Stimulated activated CD4-positive, alpha-beta T cell treated with anti-CD3 and anti-CD28 coated beads, TNF-alpha, amount 100 ng/mL, for 4 hours (primary cell): ENCODE results near the gene UNC93A.

Experiments
- DNase-seq, 3 experiments: peaks; one replicate each; pipeline ENCODE4 v3.0.0-alpha.2; 2020; ENCODE audit warnings: low read depth in 3 of 3

UNC93A gene

DNA sequence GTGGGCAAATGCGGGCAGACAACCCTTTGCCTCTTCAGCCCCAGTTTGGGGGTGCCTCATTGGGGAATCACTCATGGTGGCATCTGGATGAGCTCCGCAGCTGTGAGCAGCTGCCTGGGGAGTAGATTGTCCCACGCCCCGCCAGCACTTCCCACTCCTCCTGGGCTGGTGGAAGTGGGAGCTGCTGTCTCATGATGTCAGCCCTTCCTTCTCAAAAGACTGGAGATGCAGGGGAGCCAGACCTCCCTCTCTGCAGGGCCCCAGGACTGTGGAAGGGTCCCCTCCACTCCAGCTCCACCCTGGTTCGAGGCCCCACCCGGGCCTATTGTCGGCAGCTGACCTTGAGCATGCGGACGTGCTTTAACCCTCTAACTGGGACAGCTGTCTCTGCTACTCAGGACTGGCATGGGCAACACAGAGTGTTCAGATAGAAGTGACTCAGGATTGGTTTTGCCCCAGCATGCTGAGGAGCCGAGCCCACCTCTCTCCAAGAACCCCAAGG lies 2.0 kb downstream of the UNC93A start:
- no peak for DNase-seq

DNA sequence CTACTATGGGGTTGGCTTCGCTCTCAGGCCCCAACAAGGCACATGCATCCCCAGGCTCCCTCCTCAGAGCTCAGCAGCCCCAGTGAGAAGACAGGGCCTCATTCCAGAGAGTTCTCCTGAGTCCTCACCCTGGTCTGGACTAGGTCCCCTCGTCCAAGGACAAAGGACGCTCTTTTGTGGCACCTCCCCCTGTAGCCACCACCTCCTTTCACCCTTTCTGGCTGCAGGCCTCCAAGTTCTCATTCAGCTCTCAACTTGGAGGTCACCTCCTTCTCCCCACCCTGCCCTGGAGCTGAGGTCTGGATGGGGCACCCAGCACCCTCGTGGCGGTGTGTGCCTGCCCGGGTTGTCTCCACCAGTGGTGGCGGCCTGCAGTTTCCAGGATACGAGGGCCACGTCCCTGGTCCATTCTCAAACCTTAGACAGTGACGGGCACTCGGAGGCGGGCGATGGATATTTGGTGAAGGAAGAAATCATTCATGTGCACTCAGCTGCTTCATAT lies 2.5 kb downstream of the UNC93A start:
- no peak for DNase-seq

DNA sequence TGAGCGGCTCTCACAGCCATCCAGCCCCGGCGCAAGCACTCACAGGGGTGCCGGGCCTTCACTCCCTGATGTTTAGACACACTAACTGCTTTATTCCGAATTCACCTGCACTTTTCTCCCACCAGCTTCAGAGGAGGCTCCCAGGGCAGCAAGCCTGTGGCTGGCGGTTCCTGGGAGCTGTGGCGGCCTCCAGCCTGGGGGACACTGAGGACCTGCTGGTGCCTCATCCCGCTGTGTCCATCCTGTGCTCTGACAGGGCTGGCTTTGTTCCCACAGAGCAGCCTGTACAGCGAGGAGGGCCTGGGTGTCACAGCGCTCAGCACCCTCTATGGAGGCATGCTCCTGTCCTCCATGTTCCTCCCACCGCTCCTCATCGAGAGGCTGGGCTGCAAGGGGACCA lies 3.1 kb downstream of the UNC93A start:
- no peak for DNase-seq

DNA sequence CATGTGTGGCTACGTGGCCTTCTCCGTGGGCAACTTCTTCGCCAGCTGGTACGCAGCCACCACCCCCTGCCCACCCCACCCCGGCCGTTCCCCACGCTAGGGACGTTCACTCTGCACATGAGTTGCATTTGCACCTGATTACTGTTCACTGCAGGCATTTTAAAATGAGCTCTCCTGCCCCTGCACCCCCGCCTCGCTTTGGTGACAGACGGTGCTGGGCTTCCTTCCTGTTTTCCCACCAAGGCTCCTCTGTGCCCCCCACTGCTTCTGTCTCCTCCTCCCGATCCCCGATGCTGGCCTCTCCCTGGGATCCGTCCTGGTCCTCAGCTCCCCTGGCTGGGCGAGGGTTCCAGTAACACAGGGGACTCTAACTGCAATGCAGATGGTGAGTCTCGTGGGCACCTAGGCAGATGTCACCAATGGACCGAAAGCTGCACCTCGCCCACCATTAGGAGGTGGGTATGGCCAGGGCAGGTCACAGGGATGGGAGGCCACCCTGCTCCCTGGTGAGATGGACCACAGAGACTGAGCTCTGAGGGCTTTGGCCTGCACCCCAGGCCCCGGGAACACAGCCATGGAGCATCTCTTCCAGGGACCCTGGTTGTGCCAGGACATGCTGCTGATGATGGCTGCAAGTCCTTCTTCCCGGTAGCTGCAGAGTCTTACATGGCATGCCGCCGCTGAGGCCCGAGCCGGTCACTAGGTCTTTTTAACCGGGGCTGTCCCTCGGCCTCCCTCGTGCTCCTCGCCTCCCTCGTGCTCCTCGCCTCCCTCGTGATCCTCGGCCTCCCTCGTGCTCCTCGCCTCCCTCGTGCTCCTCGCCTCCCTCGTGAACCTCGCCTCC lies 3.8 kb downstream of the UNC93A start:
- DNase-seq, result no peak

DNA sequence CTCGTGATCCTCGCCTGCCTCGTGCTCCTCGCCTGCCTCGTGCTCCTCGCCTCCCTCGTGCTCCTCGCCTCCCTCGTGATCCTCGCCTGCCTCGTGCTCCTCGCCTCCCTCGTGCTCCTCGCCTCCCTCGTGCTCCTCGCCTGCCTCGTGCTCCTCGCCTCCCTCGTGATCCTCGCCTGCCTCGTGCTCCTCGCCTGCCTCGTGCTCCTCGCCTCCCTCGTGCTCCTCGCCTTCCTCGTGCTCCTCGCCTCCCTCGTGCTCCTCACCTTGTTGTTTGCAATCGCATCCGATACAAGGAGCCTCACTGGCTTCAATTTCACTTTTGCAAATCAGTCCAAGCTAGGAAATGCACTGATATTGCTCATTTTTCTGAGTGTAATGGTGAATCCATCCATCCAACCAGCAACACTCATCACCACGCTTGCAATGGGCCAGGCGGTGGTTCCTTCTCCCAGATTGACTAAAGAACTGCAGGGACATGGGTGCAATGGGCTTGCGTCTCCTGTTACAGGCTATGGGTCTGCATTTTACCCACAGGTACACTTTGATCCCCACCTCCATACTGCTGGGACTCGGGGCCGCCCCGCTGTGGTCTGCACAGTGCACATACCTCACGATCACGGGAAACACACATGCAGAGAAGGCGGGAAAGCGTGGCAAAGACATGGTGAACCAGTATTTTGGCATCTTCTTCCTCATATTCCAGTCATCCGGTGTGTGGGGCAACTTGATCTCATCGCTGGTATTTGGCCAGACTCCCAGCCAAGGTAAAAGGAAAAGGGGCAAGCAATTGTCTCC lies 4.6 kb downstream of the UNC93A start:
- DNase-seq, result no peak

DNA sequence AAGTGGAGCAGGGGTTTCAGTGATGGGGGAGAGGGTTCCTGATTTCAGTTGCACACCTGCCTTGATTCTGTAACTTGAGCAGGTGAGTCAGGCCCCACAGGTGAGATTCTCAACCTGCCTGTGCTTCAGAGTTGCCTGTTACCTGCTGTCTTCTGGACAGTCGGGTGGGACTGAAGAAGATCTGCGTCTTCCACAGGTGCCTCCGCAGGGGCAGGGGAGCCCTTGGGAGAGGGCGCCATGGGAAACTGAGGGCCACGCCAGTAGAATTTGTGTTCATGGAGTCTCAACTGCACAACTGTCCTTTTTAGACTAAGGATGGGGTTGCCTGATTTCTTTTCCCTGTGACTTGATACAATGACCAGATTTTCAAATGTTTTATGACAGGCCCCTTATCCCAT lies 5.2 kb downstream of the UNC93A start:
- no peak for DNase-seq

DNA sequence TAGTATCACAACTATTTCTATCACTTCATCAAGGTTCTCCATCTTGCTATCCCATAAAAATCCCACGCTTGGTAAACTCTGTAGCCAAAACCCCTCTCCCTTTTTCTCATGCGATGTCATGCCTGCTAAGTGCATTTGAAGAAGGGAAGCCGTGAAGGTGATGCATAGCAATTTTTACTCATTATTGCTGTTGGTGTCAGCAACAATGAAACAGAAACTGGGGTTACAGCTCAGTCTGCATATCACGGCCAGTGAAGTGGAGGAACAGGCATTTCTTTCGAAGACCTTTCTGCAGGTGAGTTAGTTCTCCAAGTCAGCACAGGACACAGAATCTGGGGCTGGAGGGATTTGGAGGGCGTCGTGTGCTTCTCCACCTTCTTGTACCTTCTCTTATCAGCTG lies 5.8 kb downstream of the UNC93A start:
- no peak for DNase-seq

DNA sequence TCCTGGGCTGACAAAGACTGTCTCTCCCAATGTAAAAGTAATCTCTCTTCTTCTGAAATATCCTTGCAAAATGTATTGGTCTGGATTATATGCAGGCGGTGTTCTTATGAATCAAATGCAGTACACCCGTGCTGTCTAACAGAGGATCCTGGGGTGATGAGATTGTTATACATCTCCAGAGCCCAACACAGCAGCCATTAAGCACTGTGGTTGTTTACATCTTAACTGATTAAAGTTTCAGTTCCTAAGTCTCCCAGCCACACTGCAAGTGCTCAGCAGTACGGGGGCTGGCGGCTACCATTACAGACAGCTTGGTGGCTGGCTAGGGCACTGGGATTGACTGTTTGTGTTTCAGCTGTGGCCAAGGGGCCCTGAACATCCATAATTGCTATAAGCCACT lies 7.0 kb downstream of the UNC93A start:
- DNase-seq, result no peak

DNA sequence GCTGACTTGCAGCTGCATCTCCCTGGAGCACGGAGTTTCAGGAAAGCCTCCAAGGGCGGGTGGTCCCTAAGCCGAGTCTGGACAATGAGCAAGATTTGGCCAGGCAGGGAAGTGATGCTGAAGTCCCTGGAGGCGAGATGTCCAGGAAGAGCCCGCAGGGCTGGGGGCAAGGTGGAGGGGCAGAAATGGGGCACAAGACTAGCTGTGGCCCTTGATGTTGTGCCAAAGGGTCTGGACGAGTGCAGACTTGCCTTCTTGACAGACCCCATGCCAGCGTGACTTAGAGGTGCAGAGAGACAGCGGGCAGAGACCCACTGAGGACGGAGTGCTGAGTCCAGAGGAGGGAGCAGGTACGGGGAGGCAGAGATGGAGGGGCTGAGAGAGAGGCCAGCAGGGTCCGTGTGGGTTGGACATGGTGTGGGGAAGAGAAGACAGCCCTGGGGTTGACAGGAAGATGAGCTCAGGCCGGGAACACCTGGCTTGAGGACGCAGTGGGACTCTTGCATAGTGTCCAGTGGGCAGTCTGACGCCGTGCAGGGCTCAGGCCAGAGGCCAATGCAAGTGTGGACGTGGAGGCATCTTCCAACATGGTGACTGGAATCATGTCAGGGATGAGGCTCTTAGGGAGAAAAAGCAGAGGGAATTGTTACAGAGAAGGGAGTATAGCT lies 8.7 kb downstream of the UNC93A start:
- no peak for DNase-seq

DNA sequence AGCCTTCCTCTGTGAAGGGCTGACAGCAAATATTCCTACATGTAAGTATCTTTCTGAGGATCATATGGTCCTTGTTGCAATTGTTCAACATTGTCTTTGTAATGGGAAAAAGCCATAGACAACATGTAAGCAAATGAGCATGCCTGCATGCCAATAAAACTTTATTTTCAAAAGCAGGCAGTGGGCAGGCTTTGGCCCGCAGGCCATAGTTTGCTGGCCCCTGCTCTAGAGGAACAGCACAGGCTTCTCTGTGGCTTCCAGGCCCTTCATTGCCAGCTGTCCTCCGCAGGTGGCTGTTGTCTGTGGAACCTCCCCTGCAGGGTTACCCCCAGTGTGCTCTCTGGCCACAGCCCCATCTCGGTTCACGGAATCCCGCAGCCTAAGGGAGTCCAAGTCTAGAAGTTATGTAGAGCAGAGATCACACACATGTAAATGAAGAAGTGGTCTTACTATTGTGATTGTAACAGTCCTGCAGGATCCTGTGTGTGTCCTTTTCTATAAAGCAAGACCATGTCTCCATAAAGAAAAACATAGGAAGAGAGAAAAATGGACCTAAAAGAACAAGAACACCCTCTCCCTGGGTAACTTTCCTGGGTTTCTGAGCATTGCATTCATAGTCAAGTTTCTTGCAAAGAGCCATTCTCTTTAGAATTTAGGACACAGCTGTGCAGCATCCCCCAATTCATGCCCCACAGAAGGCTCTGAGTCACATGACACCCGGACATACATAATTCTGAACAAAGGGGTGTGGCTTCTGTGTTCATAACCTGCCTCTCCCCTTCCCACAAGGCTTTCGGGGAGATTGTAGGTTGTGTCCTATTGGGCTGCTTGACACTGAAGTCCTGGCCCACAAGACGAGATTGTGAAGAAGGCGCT lies 10.0 kb downstream of the UNC93A start:
- no peak for DNase-seq

DNA sequence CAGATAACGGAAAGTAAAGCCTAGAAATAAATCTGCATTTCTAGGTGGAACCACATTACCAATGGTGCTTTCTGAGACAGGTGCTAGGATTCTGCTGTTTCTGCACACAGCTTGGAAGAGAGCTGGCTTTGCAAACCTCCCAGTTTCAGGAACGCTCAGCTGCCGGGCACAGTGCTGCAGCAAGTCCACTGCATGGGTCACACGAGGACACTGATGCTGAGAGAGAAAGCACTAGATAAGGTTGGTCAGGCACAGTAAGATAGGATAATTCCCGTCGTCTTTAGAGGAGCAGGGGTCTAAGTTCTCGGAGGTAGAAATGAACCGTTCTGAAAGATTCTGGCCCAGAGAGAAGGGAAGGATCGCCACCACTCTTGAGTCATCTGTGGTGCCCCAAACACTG lies 11.0 kb downstream of the UNC93A start:
- no peak for DNase-seq

DNA sequence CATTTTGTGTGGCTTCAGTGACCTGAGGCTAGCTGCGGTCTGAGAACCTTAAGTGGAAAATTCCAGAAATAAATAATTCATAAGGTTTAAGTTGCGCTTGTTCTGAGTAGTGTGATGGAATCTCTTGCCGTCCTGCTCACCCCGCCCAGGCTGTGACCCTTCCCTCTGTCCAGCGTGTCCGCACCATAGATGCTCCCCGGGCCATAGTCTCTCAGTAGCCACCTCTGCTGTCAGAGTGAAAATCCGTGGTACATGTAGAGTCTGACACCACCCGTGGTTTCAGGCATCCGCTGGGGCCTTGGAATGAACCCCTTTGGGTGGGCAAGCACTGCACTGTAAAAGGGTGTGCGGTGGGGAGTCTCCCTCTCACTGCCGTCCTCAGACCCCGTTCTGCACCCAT lies 11.7 kb downstream of the UNC93A start:
- DNase-seq, result no peak

DNA sequence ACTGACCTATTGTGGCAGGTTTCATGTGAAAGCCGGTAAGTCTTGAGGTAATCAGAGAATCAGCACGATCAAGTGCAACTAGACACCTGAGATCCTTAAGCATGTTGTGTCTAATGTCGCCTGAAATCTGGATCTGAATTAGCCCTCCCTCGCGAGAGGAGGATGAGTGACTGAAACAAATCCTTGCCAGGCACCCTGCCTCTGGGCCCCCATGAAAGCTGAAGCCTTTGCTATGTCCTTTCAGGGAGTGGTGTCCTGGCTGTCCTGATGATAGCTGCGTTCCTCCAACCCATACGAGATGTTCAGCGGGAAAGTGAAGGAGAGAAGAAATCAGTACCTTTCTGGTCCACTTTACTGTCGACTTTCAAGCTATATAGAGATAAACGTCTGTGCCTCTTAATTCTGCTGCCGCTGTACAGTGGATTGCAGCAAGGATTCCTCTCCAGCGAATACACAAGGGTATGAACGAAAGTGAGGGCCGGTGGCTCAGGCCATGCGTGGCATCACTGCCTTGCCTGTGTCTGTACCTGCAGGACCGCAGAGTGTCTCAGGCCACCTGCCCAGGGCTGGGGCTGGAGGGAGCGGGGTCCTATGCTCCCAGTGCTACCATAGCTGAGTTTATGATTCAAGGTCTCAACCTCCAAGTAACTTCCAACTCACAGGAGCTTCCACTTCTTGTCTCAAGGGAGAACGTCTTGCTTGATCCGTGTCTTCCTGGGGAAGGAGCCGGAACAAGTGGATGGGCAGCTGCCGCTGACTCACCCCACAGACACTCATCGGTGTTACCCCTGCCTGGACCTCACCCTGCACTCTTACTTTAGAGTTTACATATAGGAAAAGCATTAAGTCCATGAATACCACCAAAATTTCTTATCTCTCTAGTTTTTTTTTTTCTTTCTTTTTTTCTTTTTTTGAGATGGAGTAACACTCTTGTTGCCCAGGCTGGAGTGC lies 12.8 kb downstream of the UNC93A start:
- DNase-seq, result no peak

DNA sequence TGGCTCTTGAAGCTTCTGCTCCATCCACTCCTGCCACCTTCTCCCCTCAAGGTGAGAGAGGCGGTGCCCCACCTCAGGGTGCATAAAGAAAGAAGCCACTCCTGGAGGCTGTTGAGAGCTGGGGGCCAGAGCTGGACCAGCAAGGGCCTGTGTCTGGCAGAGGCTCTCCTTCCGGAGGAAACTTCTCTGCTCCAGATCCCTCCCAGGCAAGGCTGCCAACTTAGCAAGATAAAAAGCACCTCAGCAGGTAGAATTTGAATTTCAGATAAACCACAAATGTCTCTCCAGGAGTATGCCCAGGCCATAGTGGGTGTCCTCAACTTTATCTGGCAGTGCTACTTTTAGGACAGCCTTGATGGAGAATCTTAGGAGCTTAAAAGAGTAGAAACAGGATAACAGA lies 13.8 kb downstream of the UNC93A start:
- no peak for DNase-seq

DNA sequence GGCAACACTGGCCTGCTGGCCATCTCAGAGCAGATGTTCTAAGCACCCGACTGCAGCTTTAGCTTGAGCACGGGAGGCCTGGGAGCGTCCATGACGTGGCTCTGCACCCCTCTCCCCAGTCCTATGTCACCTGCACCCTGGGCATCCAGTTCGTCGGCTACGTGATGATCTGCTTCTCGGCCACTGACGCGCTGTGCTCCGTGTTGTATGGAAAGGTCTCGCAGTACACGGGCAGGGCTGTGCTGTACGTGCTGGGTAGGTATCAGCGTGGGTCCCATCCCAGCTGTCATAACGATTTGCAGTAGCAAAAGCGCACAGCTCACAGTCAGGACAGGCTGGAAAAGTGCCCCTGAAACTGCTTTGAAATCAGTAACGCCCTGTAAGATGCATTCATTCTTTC lies 14.7 kb downstream of the UNC93A start:
- no peak for DNase-seq

DNA sequence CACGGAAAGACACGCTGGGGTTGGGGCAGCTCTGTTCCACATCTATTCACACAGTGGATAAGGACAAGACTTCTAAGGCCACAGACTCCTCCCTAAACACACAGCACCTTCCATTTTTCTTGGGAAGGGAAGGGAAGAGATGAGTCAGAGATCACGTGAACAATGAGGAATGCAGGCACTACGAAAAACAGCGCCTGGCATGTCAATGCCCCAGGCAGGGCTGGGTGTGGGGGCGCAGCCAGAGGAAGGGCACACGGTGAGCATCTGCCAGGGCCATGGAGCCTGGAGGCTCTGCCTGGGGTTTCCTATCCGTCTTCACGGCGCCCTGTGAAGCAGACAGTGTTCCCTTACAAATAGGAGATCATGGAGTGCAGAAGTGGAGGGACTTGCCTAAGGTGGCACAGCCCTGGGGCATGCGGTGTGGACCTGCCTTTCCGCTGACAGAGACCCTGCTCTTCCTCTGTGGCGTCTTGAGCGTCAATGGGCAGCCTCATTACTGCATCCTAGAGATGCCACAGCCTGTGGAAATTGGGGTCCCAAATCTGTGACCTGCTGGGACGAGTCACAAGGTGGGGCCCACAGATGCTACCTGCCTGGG lies 15.4 kb downstream of the UNC93A start:
- no peak for DNase-seq

DNA sequence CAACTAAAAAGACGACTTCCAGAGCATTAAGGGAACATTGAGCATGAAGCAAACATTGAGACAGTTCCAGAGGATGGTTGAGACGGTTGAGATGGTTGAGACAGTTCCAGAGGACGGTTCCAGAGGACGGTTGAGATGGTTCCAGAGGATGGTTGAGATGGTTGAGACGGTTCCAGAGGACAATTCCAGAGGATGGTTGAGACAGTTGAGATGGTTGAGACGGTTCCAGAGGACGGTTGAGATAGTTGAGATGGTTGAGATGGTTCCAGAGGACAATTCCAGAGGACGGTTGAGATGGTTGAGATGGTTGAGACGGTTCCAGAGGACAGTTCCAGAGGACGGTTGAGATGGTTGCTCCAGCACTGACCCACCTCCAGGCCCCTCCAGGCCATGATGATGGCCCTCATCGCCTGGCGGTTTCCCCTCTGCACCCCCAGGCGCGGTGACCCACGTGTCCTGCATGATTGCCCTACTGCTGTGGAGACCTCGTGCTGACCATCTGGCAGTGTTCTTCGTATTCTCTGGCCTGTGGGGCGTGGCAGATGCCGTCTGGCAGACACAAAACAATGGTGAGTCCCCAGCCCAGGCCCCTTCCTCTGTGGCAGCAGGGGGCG lies 16.3 kb downstream of the UNC93A start:
- no peak for DNase-seq

DNA sequence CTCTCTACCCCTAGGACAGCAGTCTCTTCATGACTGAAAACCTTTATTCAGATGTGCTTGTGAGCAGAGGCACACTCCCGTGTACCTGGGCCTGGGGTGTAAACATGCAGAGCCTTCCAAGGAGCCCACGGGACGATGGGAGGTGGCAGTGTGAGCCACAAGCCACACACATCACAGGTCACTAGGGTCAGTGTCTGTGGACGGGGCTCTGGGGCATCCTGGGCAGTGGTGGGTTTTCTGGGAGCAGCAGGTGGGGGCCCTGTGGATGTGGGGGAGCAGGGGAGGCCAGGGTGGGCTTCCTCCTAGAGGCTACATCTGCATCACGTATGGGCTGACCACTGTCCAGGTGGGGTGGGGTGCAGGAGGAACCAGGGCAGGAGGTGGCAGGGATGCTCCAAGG lies 17.1 kb downstream of the UNC93A start:
- no peak for DNase-seq
